ENCODE data around the gene EFHD1.
"Not testable (repeated sequence)": the region's sequence is repeated elsewhere in the genome, so short reads cannot be mapped to it uniquely, and the experiment has no call there.

EFHD1 gene

DNA sequence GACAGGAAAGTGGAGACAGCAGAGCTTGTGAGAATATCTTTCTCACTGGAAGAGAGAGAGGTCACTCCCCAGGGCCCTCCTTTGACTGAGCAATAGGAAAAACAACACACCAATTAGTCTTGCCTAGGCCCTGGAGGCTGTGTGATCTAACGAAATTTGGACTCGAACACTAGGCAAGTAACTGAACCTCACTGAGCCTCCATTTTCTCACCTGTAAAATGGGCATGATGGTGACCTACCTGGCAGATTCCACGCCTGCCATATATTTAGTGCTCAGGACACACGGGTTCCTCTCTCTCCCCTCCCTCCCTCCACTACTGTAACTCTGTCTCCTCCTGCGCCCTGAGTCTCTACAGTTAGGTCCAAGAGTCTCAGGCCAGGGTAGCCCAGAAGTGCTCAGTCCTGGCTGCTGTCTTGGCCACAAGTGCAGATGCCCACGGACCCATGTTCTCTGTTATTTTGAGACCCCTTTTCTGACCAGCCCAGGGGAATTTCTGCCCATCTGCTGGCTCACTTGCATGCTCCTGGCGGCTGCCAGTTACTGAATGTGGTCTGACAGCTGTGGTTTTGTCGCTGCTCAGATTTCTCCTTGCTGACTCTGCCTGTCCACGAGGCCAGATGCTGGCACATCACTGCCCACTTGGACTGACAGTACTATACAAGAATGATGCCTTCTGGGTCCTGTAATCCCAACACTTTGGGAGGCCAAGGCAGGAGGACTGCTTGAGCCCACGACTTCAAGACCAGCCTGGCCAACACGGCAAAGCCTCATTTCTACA, 54.2 kb downstream of the EFHD1 start:
- TF ChIP-seq, protein P1, sequence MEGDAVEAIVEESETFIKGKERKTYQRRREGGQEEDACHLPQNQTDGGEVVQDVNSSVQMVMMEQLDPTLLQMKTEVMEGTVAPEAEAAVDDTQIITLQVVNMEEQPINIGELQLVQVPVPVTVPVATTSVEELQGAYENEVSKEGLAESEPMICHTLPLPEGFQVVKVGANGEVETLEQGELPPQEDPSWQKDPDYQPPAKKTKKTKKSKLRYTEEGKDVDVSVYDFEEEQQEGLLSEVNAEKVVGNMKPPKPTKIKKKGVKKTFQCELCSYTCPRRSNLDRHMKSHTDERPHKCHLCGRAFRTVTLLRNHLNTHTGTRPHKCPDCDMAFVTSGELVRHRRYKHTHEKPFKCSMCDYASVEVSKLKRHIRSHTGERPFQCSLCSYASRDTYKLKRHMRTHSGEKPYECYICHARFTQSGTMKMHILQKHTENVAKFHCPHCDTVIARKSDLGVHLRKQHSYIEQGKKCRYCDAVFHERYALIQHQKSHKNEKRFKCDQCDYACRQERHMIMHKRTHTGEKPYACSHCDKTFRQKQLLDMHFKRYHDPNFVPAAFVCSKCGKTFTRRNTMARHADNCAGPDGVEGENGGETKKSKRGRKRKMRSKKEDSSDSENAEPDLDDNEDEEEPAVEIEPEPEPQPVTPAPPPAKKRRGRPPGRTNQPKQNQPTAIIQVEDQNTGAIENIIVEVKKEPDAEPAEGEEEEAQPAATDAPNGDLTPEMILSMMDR (IDR thresholded peaks at IDR 0.05; ENCODE audit: control insufficient read depth, insufficient read depth, low read depth, low read length, missing control alignments) = no peak
- no peak overlapping the region for H3K4me3 ChIP-seq (ENCODE audit: control insufficient read depth, low read depth, low read length)
- no peak for DNase-seq (ENCODE audit: low read depth)

DNA sequence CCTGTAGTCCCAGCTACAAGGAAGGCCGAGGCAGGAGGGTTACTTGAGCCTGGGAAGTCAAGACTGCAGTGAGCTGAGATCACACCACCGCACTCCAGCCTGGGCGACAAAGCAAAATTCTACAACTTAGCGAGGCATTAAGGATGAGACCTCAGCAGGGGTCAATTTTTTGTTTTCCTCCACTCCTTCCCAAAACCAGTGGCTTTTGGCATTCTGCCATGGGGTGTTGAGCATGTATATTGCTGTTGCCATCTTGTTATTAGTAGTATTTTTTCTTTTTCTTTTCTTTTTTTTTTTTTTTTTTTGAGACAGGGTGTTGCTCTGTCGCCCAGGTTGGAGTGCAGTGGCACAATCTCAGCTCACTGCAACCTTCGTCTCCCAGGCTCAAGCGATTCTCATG, 54.8 kb downstream of the EFHD1 start:
- TF ChIP-seq, protein P1 (IDR thresholded peaks at IDR 0.05; ENCODE audit: control insufficient read depth, insufficient read depth, low read depth, low read length, missing control alignments) = no peak
- DNase-seq (ENCODE audit: low read depth) = no peak
- H3K4me3 ChIP-seq (ENCODE audit: control insufficient read depth, low read depth, low read length) = no peak overlapping the region

DNA sequence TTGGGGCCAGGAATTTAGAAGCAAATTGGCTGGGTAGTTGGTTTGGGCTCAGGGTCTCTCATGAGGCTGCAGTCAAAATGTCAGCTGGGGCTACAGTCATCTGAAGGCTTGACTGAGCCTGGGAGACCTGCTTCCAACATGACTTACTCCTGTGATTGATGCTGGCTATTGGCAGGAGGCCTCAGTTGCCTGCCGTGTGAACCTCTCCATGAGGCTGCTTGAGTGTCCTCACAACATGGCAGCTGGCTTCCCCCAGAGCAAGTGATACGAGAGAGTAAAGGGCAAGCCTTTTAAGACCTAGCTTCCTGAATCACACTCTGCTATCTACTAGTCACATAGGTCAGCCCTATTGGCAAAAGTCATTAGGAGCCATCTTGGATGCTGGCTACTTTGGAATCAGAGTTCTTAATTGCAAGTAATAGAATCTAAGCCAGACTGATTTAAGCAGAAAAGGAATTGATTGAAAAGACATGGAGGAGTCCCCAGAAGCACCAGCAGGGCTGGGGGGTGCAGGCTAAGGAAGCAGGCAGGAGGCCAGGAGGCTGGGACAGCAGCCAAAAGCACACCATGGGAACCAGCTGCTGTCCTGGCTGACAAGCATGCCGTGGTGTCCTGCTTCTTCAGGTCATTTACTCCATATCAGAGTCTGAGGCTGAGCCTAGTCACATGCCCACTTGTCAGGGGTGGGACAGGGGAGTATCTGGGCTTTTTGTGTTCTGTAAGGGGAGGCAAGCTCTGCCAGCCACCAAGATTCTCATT, 55.9 kb downstream of the EFHD1 start:
- TF ChIP-seq, protein P1 (IDR thresholded peaks at IDR 0.05; ENCODE audit: control insufficient read depth, insufficient read depth, low read depth, low read length, missing control alignments) = no peak
- DNase-seq (ENCODE audit: low read depth) = no peak
- H3K4me3 ChIP-seq (ENCODE audit: control insufficient read depth, low read depth, low read length) = no peak overlapping the region

DNA sequence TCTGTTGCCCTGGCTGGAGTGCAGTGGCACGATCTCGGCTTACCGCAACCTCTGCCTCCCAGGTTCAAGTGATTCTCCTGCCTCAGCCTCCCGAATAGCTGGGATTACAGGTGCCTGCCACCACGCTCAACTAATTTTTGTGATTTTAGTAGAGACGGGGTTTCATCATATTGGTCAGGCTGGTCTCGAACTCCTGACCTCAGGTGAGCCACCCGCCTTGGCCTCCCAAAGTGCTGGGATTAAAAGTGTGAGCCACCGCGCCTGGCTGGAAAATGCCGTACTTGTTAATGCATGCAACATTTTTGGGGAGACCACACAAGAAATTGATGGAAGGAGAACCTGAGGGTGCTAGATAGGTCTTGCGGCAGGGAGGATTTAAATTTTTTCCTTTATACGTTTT, 57.7 kb downstream of the EFHD1 start:
- DNase-seq (ENCODE audit: low read depth); H3K4me3 ChIP-seq (ENCODE audit: control insufficient read depth, low read depth, low read length): not testable (repeated sequence)

DNA sequence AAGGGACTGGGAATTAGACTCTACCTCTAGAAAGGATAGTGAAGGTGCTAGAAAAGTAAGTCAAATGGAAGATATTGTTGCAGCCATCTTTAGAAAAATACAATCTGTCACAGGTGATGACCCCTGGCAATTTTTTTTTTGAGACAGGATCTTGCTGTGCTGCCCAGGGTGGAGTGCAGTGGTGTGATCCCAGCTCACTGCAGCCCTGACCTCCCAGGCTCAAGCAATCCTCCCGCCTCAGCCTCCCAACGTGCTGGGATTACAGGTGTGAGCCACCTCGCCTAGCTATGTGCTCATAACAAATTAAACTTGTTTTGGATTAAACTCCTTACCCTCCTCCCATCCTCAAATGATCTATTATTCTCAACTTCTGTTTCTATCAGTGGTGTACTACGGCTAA, 59.9 kb downstream of the EFHD1 start:
- no peak overlapping the region for H3K4me3 ChIP-seq (ENCODE audit: control insufficient read depth, low read depth, low read length)
- no peak for DNase-seq (ENCODE audit: low read depth)
- TF ChIP-seq, protein P1 (IDR thresholded peaks at IDR 0.05; ENCODE audit: control insufficient read depth, insufficient read depth, low read depth, low read length, missing control alignments) = no peak

DNA sequence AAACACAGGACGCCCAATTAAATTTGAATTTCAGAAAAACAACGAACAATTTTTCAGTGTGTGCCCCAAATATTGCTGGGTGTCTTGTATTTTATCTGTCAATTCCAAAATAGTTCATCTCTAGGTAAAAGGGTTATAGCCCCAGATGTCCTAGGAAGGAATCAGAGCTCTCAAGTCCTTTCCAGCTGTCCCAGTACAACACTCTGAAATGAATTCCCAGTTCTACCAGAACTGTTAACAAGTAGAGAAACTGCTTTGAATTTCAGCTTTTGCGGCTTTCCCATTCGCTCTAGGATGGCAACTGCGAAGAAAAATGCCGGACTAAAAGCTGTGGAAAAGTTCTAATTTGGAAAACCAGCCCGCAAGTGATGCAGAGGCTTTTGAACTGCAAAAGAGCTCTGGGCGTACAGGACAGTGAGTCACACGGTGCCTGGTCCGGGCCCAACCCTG, 63.2 kb downstream of the EFHD1 start:
- H3K4me3 ChIP-seq (ENCODE audit: control insufficient read depth, low read depth, low read length) = peak overlapping the region; percentile 73

More for the DNA sequence above, 63.2 kb downstream of the EFHD1 start:
- TF ChIP-seq, protein P1 (IDR thresholded peaks at IDR 0.05; ENCODE audit: control insufficient read depth, insufficient read depth, low read depth, low read length, missing control alignments) = no peak
- no peak for DNase-seq (ENCODE audit: low read depth)
